Activated T-cell treated with anti-CD3 and anti-CD28 coated beads, Interleukin-2, amount 50 U/mL, for 72 hours (primary cell): Measurements from ENCODE around the gene INPP1. TPM values are rescaled to one million over a fixed set of nuclear protein-coding genes. Genes with fewer than 3 reads are reported as not detected.

Experiments used
- ATAC-seq, 2 donors: fragments of 150-1000 bp; cut with Tn5 transposase; replicated peaks in 1 of 2; 2 replicates each; pipeline ENCODE4 v1.10.0; 2021; ENCODE audit warnings: moderate library complexity in 2 of 2, mild to moderate bottlenecking in 1 of 2
- DNase-seq, 2 donors: peaks; one replicate each; pipeline ENCODE4 v3.0.0; 2021 to 2022; ENCODE audit warnings: mixed read lengths in 1 of 2
- H3K27ac Mint-ChIP-seq: one replicate; pipeline ENCODE4 v1.8.0; 2022; ENCODE audit warnings: mild to moderate bottlenecking, moderate library complexity, mixed read lengths
- H3K27me3 Mint-ChIP-seq: one replicate; pipeline ENCODE4 v1.8.0; 2022; ENCODE audit warnings: low read depth, mixed read lengths
- H3K36me3 Mint-ChIP-seq, 2 donors: one replicate each; pipeline ENCODE4 v1.8.0; 2022; ENCODE audit warnings: mixed read lengths in 2 of 2, mild to moderate bottlenecking in 1 of 2; ENCODE audit not compliant: insufficient read depth in 2 of 2
- H3K4me1 Mint-ChIP-seq: one replicate; pipeline ENCODE4 v1.8.0; 2022; ENCODE audit warnings: low read depth, mixed read lengths
- H3K4me3 Mint-ChIP-seq, 2 donors: one replicate each; pipeline ENCODE4 v1.8.0; 2022; ENCODE audit warnings: mild to moderate bottlenecking in 2 of 2, mixed read lengths in 2 of 2, moderate library complexity in 2 of 2
- H3K9me3 Mint-ChIP-seq, 2 donors: one replicate each; pipeline ENCODE4 v1.8.0; 2022; ENCODE audit warnings: mixed read lengths in 2 of 2
- total RNA-seq, 2 donors: library from RNA; stranded (reverse); gene quantifications; one replicate each; pipeline ENCODE4 v1.2.3, GENCODE V29; 2022

INPP1 gene
- total RNA-seq, 2 donors from 2014 or later, result 19.4 TPM

DNA sequence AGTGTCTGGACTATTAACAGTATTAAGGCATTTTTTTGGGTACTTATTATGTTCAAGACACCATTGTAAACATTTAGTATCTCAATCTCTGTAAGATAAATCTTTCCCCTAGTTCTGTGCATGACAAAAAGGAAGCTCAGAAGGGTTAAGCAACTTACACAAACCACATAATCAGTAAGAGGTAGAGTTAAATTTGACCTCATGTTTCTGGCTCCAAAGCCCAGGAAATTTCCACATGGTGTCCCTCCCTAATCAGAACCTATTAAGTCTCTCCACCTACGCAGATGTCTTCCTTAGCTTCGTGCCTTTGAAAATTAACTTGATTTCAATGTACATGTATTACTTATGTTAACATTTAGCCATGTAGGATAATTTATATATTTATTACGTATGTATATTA, 66.8 kb downstream of the INPP1 start:
- Mint-ChIP-seq H3K4me3 (peak overlapping the region; percentile 85 to 88), H3K27me3 (no peaks in the 10 kb centered on the region), H3K36me3 (peaks cover 0 to 4% of the 10 kb centered on the region in 2 donors), H3K27ac (peak overlapping the region; percentile 92), H3K9me3 (no peaks in the 10 kb centered on the region), H3K4me1 (peaks cover 52% of the 10 kb centered on the region)
- DNase-seq (no peak), ATAC-seq (no peak)

DNA sequence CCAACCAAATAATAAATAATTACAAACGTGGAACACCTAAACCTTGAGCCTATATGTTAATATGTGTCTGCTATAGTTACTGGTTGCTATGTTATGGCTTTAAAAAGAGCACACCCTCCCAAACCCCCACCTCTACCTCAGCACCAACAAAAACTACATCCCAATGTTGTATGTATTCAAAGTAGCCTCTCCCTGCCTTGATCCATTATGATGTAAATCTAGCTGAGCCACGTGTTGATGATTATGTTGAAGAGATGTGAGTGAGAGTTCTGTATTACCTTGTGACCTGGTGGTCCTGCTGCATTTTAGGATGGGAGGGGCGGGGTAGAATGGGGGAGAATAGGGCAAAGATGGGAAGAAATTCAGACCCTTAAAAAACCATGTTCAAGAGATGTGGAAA, 69.6 kb downstream of the INPP1 start:
- ATAC-seq, result no peak
- H3K4me3 Mint-ChIP-seq, result peak overlapping the region; percentile 17 to 23
- H3K4me1 Mint-ChIP-seq, result peaks cover 77% of the 10 kb centered on the region

DNA sequence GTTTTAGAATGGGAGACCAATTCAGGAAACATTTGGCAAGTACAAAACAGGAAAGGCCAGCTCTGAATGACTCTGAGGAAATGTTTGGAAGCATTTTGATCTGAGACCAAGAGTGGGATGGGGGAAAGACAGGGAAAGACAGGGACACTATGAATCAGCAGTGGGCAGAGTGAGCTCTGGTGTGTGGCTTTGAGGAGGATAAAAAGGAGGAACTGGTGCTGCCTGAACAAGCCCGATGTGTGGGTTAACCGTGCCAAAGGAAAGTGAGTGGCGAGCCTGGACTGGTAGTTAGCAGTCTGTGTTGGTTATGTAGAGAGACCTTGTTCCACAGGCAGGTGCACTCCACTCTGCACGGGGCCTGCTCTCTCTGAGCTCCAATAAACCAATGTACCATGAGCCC, 70.0 kb downstream of the INPP1 start:
- peaks cover 1 to 4% of the 10 kb centered on the region in 2 donors for H3K36me3 Mint-ChIP-seq
- H3K27ac Mint-ChIP-seq, result peak overlapping the region; percentile 45
- no peaks in the 10 kb centered on the region for H3K9me3 Mint-ChIP-seq
- H3K4me1 Mint-ChIP-seq, result peaks cover 82% of the 10 kb centered on the region
- no peak for ATAC-seq
- no peak for DNase-seq
- peak overlapping the region; percentile 23 to 41 for H3K4me3 Mint-ChIP-seq
- H3K27me3 Mint-ChIP-seq, result no peaks in the 10 kb centered on the region

More for the DNA sequence above, 69.6 kb downstream of the INPP1 start:
- Mint-ChIP-seq H3K27ac (peak overlapping the region; percentile 45), H3K9me3 (no peaks in the 10 kb centered on the region), H3K36me3 (peaks cover 1 to 4% of the 10 kb centered on the region in 2 donors), H3K27me3 (no peaks in the 10 kb centered on the region)
- no peak for DNase-seq

DNA sequence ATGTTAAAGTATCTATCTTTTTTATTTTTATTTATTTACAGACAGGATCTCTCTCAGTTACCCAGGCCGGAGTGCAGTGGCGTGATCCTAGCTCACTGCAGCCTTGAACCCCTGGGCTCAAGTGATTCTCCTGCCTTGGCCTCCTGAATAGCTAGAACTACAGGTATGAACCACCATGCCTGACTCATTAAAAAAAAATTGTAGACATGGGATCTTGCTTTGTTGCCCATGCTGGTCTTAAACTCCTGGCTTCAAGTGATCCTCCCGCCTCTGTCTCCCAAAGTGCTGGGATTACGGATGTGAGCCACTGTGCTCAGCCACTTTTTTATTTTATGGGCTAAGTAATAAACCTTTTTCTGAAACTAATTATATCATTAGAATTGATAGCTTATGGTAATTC, 71.9 kb downstream of the INPP1 start:
- Mint-ChIP-seq H3K4me3 (peak overlapping the region in 1 of 2 donors; percentile 20), H3K36me3 (peaks cover 1 to 4% of the 10 kb centered on the region in 2 donors), H3K27ac (peak overlapping the region; percentile 91), H3K4me1 (peaks cover 86% of the 10 kb centered on the region), H3K27me3 (no peaks in the 10 kb centered on the region), H3K9me3 (no peaks in the 10 kb centered on the region)
- ATAC-seq (no peak), DNase-seq (no peak)

DNA sequence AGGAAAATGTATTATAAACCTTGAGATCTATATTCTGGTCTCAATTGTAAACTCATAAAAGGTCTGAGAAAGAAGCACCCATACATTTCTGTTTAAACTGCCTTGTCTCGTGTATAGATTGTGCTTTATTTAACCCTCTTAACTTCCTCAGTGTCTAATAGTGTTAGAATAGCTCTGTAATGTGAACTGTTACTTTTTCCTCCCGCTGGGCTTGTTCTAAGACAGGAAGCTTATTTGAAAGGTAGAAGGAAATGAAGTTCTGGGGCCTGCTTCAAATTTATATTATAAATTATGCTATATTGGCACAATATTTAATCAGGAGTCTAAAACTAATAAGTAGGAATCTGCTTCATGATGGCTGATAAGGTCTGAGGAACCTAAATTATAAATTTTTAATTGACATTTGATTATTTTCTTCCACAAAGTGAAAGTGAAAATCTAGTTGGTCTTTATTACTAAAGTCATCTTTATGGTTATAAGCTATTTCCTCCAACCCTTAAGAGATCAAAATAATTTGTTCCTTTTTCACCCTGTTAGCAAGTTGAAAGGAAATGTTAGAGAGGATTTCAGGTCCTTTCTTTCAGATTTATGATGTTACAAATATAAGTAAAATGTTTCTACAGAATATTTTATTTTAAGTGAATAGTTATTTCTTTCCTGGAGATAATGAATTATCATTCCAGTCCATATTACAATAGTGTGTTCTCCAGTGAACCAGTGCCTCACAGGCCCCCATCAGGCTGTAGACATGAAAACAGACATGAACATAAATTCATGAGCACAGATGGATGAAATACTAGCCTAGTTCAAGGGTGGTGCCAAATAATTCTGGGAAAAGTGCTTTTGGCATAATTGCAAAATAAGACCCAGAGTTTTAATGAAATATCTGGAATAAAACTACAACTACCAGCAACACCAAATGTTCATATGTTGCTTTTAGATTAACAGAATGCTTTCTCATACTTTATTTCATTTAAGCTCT, 72.7 kb downstream of the INPP1 start:
- Mint-ChIP-seq H3K36me3 (peaks cover 1 to 4% of the 10 kb centered on the region in 2 donors), H3K27me3 (no peaks in the 10 kb centered on the region), H3K4me3 (peak overlapping the region; percentile 58 to 68), H3K9me3 (no peaks in the 10 kb centered on the region), H3K27ac (peak overlapping the region; percentile 91), H3K4me1 (peaks cover 87% of the 10 kb centered on the region)
- ATAC-seq (no peak), DNase-seq (no peak)

DNA sequence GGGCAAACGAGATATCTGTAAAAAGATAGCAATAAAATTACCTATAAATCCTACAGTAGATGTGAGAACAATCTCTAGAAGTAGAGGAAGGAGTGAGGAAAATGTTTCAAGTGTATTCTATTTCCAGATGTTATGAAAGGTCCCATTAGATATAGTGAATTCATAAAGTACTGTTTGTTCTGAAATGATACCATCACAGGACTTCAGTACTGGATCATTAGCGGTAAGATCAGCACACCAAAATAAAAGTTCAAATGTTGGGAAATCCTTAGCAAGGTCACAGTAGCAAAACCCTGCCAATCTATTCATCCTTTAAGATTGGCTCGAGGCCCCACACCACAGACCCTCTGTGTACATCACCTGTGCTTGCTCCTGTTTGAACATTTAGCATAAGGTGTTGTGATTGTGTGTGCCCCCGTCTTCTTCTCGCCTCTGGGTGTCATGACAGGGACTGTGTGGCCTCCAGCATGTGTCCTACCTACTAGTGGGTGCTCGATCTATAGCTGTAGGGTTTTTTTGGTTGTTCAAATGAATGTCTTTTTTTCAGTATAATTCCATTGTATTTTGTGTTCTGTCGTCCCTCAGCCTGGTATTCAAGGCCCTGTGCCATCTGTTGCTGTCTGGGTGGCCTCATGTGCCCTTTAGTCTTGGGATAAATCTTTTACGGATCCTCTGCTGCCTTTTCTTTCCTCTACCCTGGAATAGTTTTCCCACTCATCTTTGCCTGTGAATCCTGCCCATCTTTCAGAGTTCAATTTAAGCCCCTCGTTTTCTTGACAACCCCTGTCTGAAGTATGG, 73.9 kb downstream of the INPP1 start:
- Mint-ChIP-seq H3K27ac (no peak overlapping the region), H3K9me3 (no peaks in the 10 kb centered on the region)
- ATAC-seq, result no peak

DNA sequence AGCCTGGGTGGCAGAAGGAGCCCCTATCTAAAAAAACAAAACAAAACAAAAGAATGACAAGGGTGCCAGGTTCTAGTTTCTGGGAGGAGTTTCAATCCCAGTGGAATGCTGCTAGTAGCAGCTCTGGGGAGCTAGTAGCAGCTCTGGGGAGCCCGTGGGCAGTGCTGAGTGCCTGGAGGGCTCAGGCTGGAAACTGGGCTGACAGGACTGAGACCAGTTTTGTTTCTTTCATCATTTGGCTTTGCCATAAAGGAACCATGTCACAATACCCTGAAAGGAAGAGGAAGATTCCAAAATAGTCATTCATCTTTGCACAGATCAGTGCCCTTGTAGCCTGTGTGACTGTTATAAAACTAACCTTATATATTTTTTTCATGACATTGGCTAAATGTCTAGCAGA, 75.3 kb downstream of the INPP1 start:
- peaks cover 0 to 2% of the 10 kb centered on the region in 2 donors for H3K9me3 Mint-ChIP-seq
- no peak for ATAC-seq
- peaks cover 0 to 1% of the 10 kb centered on the region in 2 donors for H3K36me3 Mint-ChIP-seq
- no peak for DNase-seq
- no peak overlapping the region for H3K27ac Mint-ChIP-seq
- peaks cover 84% of the 10 kb centered on the region for H3K4me1 Mint-ChIP-seq
- no peaks in the 10 kb centered on the region for H3K27me3 Mint-ChIP-seq
- no peak overlapping the region for H3K4me3 Mint-ChIP-seq

More for the DNA sequence above, 73.9 kb downstream of the INPP1 start:
- no peak for DNase-seq
- Mint-ChIP-seq H3K4me3 (no peak overlapping the region), H3K27me3 (no peaks in the 10 kb centered on the region), H3K36me3 (peaks cover 0 to 1% of the 10 kb centered on the region in 2 donors), H3K4me1 (peaks cover 84% of the 10 kb centered on the region)

DNA sequence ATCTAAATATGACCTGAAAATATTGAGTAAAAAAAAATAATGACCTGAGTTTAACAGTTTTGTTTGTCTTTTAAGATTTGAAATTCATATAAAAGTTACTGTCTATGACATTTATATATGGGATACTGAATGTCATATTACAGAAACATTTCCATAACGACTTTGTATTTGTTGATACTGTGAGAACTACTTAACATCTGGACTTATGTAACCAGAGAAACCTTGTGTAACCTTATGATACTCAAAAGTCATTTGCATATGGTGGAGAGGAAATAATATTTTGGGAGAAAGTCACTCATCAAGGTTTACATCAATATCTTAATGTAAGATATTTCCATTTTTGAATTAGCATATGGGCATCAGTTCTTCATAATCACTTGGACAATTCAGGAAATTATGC, 77.4 kb downstream of the INPP1 start:
- Mint-ChIP-seq H3K27ac (peak overlapping the region; percentile 80), H3K36me3 (peaks cover under 1% of the 10 kb centered on the region in 2 donors), H3K27me3 (no peaks in the 10 kb centered on the region), H3K4me1 (peaks cover 85% of the 10 kb centered on the region), H3K4me3 (no peak overlapping the region), H3K9me3 (peaks cover 0 to 2% of the 10 kb centered on the region in 2 donors)
- DNase-seq (no peak), ATAC-seq (no peak)

Other genes with a start within 250 kb of the INPP1 start
- gene HIBCH, start 23.8 kb upstream of the INPP1 start, total RNA-seq, result 10 to 100 TPM; 15.2 to 23.8 TPM
- gene MFSD6, start 64.8 kb downstream of the INPP1 start, total RNA-seq, result 10 to 100 TPM; 51.9 to 57.8 TPM
- 10 to 100 TPM; 22.3 to 22.9 TPM for gene NEMP2, start 191.1 kb downstream of the INPP1 start, total RNA-seq